B cell (primary cell): Measurements from ENCODE around the gene CASK.

Experiments used
- EZH2 ChIP-seq: IDR thresholded peaks from 2 replicates; pipeline ENCODE4 v1.6.1; 2012; ENCODE audit warnings: borderline replicate concordance, low read depth, mild to moderate bottlenecking, moderate library complexity, low read length; ENCODE audit not compliant: insufficient read depth, poor library complexity, severe bottlenecking
- TF ChIP-seq, protein P1 (sequence below): fragments of 200-600 bp; IDR thresholded peaks from one replicate; pipeline ENCODE4 v1.8.0; 2022; ENCODE audit warnings: antibody characterized with exemption, mild to moderate bottlenecking

DNA sequence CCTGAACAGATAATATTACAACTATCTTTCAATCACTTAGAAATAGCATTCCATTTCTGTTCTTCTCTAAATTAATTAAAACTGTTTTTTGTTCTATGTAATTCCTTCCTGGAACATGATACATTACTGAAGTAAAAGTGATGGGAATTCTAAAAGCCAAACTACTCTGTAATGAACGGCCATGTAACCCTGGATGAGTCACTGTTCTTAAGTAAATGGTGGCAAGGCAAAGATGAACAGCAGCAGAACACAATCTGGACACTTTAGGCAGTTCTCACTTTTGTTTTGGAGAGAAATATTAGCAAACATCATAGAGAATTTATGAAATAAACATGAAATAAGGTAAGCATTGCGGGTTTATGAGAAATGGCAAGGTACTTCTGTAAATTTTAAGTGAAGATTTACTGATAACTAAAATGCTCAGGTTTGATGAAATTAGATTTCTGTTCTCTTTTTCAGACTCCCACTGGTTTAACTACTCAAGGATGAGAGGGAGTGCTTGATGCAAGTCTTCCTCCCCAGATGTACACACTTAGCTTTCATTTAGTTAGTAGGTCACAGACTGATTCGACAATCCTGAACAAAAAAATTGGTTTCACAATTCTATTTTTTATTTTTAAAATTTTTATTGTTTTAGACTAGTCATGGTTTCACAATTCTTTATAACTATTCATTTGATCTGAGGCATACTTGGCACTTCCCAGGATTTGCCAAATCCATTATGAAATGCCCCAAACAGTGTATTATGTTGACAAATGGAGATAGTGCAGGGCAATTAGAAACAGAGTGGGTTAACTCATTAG, 200.3 kb downstream of the CASK start:
- no peak for TF ChIP-seq EZH2
- TF ChIP-seq, protein P1, sequence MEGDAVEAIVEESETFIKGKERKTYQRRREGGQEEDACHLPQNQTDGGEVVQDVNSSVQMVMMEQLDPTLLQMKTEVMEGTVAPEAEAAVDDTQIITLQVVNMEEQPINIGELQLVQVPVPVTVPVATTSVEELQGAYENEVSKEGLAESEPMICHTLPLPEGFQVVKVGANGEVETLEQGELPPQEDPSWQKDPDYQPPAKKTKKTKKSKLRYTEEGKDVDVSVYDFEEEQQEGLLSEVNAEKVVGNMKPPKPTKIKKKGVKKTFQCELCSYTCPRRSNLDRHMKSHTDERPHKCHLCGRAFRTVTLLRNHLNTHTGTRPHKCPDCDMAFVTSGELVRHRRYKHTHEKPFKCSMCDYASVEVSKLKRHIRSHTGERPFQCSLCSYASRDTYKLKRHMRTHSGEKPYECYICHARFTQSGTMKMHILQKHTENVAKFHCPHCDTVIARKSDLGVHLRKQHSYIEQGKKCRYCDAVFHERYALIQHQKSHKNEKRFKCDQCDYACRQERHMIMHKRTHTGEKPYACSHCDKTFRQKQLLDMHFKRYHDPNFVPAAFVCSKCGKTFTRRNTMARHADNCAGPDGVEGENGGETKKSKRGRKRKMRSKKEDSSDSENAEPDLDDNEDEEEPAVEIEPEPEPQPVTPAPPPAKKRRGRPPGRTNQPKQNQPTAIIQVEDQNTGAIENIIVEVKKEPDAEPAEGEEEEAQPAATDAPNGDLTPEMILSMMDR = no peak
